Raji (cell line): ENCODE data around the gene ADCY2.

ENCODE experiments used
- POLR2A ChIP-seq: IDR thresholded peaks from 2 replicates; pipeline ENCODE4 v1.6.1; 2011; ENCODE audit warnings: low read depth, low read length, control low read depth; ENCODE audit not compliant: insufficient read depth

ADCY2 gene

DNA sequence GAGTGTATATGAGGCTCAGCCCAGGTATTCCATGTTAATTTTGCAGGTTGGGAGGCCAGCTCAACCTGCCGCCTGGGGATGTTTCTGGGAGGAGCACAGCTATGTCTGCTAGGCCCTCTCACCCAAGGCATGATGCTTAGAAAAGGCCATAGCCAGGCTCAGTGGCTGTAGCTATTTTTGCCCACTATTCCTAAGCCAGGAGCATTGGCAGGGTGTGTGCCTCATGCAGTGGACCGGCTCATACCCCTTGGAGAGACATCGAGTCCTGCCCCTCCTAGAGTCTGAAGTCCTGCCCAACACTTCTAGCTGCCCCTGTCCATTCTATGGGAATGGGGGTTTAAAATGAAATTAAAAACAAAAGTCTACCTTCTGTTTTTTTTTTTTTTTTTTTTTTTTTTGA is 22.3 kb downstream of the ADCY2 start:
- TF ChIP-seq POLR2A: no peak

DNA sequence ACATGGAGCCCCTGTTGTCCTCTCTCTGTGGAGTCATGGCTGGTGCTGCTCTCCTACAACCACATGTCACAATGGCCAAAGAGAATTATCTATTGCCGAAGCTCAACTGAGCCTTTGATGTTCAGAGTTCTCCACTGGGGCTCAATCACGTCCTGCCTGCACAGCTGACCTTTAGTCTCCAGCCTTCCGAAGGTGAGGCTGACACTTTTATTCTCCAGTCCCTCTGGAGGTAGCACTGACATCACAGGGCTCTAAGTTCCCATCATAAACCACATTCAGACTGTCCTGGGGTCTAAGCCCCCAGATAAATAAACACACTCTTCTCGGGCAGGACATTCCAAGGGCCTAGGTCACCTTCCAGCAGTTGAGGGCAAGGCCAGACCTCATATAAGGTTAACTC is 23.4 kb downstream of the ADCY2 start:
- no peak for TF ChIP-seq POLR2A

DNA sequence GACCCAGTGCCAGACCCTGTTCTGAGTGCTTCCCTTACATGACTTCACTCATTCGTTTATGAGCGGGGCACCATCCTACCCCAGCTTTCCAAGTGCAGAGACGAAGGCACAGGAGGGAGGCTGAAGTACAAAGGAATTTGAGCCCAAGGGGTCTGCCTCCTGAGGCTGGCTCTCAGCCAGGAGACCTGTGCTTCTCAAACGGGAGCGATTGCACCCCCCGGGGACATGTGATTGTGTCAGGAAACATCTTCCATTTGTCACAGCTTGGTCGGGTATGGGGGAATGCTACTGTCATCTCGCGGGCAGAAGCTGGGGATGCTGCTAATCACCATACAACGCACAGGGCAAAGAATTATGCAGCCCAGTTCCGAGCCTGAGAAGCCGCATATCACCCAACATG is 23.9 kb downstream of the ADCY2 start:
- no peak for TF ChIP-seq POLR2A

DNA sequence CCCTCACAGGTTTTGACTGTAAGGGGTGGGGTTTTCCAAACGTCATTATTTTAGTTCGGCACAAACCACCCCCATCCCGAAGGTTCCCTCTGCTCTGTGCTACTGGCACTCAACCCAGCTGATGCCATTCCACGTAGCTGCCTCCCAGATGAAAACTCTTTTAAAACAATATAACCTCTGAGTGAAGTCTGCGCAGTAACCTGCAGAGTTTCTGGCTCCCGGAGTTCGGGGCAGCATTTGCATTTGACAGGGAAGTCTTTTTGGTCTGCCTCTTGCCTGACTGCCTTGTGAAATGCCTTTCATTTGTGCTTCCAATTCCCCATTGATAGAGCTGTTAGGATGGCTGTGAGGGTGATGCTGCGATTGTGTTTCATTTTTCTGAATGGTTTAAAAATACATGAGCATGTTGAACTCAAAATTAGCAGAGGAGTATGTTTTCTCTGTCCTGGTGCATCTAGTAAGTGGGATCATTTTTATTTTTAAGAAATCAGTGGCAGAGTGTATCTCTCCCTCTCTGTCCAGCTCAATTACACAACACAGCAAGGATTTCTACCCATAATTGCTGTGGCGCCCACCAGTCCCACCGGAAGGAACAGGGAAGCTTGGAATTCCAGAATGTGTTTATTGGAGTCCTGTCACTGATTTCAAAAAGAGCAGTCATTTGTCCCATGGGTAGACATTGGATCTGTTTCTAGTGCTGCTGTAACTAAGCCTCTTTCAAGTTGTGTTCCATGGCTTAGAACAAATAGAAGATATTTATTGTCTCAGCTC is 24.8 kb downstream of the ADCY2 start:
- TF ChIP-seq POLR2A: no peak

DNA sequence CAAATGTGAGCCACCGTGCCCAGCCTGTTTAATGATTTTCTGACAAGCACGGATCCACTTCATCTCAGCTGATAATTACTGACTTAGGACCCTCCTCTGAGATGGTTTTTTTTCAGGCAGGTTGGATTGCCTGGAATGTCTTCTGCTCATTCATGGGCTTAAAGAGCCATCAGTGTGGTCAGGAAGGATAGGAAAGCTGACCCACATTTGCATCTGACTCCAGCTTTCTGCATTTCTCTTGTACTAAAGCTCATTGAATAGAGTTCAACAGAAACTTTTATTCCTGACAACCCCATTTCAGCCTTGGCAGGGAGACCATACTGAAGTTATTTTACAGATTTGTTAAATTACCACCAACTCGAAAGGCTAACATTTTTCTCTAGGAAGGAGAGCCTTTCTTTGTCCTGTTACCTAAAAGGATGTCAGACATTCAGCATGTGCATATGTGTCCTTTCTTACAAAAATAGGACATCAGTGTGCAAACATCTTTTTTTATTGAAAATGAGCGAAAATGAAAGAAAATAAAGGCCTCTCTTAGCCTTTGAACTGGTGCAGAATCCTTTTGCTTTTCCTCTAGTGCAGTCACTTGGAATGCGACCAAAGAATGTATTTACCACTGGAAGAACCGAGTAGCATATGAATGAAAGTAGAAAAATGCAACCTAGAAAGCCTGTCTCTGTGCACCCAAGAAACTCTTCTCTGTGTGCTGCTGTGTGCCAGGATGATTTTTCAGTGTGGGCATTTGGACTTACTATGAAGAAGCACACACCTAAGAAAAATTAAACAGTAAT is 26.6 kb downstream of the ADCY2 start:
- TF ChIP-seq POLR2A: no peak

DNA sequence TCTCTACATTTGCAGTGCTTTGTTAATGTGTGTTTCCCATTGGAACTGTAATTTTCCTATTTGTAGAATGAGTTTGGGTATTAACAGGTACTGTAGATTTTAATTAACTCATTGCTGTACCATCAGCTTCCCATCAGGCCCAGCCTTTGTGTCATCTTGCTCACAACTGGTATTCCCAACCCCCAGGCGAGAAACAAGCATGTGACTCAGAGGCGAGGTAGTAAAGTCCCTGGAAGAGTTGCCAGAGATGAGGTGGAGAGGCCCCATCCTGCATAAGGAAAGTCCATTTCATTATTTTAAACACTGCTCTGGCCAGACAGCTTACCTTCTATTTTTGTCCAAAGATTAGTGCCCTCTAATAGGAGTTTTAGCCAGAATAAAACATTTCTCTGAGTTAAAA is 29.9 kb downstream of the ADCY2 start:
- no peak for TF ChIP-seq POLR2A

DNA sequence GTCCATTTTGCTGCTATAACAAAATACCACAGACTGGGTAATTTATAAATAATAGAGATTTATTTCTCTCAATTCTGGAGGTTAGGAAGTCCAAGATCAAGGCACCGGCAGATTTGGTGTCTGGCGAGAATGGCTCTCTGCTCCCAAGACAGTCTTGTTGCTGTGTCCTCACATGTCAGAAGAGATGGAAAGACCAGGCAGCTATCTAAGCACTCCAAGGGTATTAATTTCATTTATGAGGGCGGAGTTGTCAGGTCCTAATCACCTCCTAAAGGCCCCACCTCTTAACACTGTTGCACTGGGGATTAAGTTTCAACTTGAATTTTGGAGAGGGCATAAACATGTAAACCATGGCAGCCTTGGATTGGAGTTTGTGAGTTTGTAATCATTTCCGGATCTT is 30.3 kb downstream of the ADCY2 start:
- no peak for TF ChIP-seq POLR2A

DNA sequence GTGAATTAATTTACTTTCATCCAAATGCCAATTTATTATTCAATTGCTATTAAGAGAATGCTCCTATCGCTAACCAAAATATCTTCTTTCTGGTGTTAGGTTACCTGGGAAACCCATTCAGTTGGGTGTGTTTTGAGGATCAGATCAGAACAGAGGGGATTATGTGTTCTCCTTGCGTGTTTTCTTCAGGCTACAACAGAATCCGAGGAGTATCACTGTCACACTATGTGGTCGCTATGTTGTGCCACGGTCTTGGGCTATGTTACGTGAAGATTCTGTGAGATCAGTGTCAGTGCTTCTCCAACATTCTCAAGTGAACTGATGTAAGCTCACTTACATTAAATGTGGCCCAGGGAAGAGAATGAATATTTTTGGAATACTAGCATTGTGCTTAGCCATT is 39.0 kb downstream of the ADCY2 start:
- no peak for TF ChIP-seq POLR2A

DNA sequence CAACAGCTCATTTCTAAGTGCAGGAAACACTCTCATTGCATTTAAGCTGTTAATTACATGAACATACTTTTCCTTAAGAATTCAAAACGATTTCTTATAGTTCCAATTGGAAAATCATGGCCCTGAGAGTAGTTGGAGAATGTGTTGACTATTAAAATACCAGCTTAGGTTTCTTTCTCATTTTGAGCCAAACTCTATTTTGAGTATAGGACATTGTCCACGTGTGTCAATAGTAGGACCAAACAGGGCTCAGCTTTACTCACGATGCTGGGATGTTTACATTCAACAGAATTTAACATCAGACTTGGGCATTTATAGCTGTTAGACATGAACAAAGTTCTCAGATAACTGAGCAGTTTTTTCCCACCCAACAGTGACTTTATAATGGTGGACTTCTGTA is 39.6 kb downstream of the ADCY2 start:
- no peak for TF ChIP-seq POLR2A

DNA sequence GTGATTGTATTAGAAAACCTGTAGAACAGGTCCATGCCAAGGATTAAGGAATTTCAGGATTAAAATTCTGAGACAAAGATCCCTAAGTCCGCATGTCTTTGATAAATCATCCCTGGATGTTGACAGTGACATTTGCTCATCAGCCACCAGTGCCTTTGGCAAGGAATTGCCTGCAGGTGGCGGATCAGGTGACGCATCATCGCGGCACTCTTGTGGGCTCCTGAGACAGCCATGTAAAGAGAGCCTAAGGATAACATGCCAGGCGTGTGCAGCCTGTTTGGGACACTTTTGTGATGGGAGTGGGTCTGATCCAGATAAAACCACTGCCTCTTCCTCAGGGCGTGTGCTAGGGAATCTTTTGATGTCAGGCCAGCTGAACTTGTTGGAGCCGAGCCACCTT is 40.6 kb downstream of the ADCY2 start:
- no peak for TF ChIP-seq POLR2A

DNA sequence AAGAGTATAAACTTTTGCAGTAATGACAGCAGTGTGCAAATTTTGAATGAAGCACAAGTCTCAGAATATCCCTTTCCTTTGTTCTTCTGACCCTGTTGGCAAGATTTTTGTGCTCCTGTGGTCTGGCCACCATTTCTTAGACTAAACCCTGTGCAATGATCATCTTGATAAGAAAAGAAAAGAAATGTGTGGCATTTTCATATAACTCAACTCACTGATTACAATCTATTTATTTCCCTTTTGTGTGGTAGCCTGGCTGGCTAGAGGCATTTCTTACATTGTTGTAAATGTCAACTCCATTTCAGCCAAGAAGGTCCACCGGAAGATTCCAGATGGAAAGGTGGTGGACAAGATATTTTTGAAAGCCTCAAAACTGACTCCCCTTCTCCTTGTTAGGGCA is 41.9 kb downstream of the ADCY2 start:
- TF ChIP-seq POLR2A: no peak

DNA sequence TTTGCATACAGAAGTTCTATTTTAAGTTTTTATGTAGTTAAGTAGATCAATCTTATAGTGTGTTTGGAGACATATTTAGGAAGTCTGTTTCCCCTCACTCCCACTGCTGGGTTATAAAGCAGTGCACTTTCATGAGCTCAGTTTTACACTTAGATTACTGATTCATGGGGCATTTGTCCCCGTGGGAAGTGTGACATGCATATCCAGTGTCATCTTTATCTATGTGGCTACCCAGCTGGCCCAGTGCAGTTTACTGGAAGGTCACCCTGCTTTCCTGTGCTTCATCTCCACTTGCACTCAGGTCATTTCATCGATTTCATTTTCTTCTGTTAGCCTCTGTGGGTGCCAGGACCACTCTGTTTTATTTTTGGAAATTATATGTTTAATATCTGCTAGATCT is 49.1 kb downstream of the ADCY2 start:
- no peak for TF ChIP-seq POLR2A

DNA sequence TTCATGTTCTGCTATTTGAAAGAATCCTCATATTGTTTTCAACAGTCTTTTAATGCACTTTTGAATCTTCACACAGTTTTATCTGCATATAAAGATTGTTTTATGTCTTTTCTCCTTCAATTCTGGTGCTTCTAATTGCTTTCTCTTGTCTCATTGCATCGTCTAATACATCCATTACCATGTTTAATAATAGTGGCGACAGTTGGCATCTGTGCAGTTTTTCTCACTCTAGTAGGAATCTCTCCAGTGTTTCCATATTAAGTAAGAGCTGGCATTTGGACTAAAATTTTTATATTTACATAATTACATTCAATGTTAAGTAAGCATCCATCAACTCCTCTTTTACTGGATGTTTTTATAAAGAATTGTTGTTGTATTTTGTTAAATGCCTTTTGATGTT is 49.9 kb downstream of the ADCY2 start:
- no peak for TF ChIP-seq POLR2A

DNA sequence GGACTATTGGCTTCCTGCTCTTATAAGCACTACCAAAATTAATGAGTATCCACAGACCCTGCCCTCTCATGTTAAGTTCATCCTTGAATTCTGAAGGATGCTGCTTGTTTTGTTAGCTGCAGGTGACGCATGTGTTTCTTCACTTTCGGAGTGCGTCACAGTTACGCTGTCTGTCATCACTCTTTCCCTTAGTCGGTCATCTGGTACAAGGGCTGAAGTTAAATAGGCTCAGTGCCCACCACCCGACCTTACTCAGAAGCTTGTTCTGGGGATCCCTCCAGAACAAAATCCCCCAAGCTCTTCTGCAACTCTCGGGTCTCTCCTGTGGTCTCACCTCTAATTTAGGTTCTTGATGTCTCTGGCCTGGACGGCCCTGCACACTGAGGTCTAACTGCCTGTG is 51.0 kb downstream of the ADCY2 start:
- TF ChIP-seq POLR2A: no peak

DNA sequence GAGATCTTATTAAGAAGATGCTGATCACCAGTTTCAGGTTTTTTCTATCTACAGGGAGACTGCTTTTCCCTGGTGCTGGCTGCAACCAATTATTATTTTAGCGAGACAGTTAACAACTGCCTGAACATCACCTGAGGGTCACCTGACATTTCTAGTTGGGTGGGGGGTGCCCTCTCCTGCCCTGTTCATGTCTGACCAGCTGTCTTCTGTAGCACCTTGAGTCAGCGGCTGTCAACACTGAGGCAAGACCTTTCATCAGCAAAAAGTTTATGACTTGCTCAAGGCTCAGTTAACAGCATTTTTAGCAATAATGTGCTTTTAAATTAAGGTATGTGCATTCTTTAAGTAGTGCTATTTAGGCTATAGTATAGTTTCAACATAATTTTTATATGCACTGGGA is 58.0 kb downstream of the ADCY2 start:
- TF ChIP-seq POLR2A: no peak

DNA sequence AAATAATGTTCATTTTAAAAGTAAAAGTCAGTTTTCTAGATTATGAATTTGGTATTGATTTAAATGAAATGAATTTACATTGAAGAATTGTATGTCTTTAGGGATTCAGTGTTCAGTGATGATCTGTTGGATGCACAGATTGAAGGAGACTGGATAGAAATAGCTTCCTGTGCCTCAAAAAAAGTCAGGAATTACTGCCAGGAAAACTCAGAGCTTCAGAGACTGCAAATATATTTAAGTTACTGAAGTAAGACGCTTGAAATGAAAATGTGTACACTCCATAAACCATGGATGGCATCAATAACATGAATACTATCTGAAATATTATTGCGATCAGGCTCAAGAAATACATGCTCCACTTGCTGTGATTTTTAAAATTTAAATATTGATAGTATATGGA is 60.3 kb downstream of the ADCY2 start:
- TF ChIP-seq POLR2A: no peak
